SU-DHL-6 (cell line): ENCODE data around the gene LDB2.

ENCODE experiments used
- H2AFZ ChIP-seq: fragments of 200-600 bp; sonication (generic); 2 replicates; pipeline ENCODE4 v1.6.1; 2014; ENCODE audit warnings: low read depth, mild to moderate bottlenecking, moderate library complexity, mixed read lengths, antibody characterized with exemption, low read length; ENCODE audit not compliant: severe bottlenecking
- H3F3A ChIP-seq: fragments of 200-600 bp; shearing (Covaris generic); 2 replicates; pipeline ENCODE4 v1.6.0; 2016; ENCODE audit warnings: antibody characterized with exemption, mild to moderate bottlenecking; ENCODE audit not compliant: insufficient read depth
- H3K27ac ChIP-seq: fragments of 200-600 bp; sonication (generic); 2 replicates; pipeline ENCODE4 v1.5.1; 2016; ENCODE audit warnings: low read depth, mild to moderate bottlenecking, low read length, moderate library complexity, mixed read lengths
- H3K27me3 ChIP-seq: fragments of 200-600 bp; sonication (generic), shearing (Covaris generic); 2 replicates; pipeline ENCODE4 v1.6.0; 2014; ENCODE audit warnings: mild to moderate bottlenecking, low read length
- H3K36me3 ChIP-seq: fragments of 200-600 bp; sonication (generic); 2 replicates; pipeline ENCODE4 v1.6.1; 2014; ENCODE audit warnings: mild to moderate bottlenecking, low read length, mixed read lengths
- H3K4me2 ChIP-seq: fragments of 300-600, 200-600 bp; shearing (Covaris generic), sonication (generic); 2 replicates; pipeline ENCODE4 v1.6.0; 2014; ENCODE audit warnings: low read length, low read depth, mild to moderate bottlenecking; ENCODE audit not compliant: poor library complexity, severe bottlenecking
- H3K4me3 ChIP-seq: fragments of 200-600 bp; sonication (generic); 2 replicates; pipeline ENCODE4 v1.5.1; 2014; ENCODE audit warnings: antibody characterized with exemption, low read length, mild to moderate bottlenecking, mixed read lengths; ENCODE audit not compliant: insufficient read depth, poor library complexity, severe bottlenecking
- H3K79me2 ChIP-seq: fragments of 200-600 bp; sonication (generic); 2 replicates; pipeline ENCODE4 v1.6.1; 2014; ENCODE audit warnings: mild to moderate bottlenecking, low read length, moderate library complexity; ENCODE audit not compliant: insufficient read depth
- H3K9ac ChIP-seq: fragments of 200-600 bp; sonication (generic); 2 replicates; pipeline ENCODE4 v1.7.0; 2014; ENCODE audit warnings: mild to moderate bottlenecking, low read length
- H3K9me2 ChIP-seq: fragments of 200-600 bp; sonication (generic); replicated peaks from 2 replicates; pipeline ENCODE4 v1.6.1; 2014; ENCODE audit warnings: low read length; ENCODE audit not compliant: insufficient read depth
- H3K9me3 ChIP-seq: fragments of 200-600 bp; sonication (generic); 2 replicates; pipeline ENCODE4 v1.6.1; 2014; ENCODE audit warnings: low read length, mixed read lengths; ENCODE audit not compliant: insufficient read depth
- H4K20me1 ChIP-seq: fragments of 200-600 bp; sonication (generic); 2 replicates; pipeline ENCODE4 v1.6.1; 2014; ENCODE audit warnings: low read depth, mild to moderate bottlenecking, antibody characterized with exemption, low read length, moderate library complexity, mixed read lengths
- CTCF ChIP-seq: fragments of 200-600 bp; sonication (generic); IDR thresholded peaks from one replicate; pipeline ENCODE4 v1.5.1; 2017; ENCODE audit warnings: antibody characterized with exemption, mild to moderate bottlenecking, low read length, moderate library complexity; ENCODE audit not compliant: insufficient read depth, poor library complexity, severe bottlenecking
- EZH2phosphoT487 ChIP-seq: fragments of 200-600 bp; sonication (generic), shearing (Covaris generic); conservative IDR thresholded peaks from 2 replicates; pipeline ENCODE4 v1.6.1; 2018; ENCODE audit warnings: mild to moderate bottlenecking, antibody characterized with exemption, low read length, moderate library complexity, mixed read lengths

The LDB2 gene

GRCh38 chr4:16767861-16768260, 130.6 kb downstream of the LDB2 start:
- Histone ChIP-seq H4K20me1 (no peaks in the 10 kb centered on the region), H3K36me3 (no peaks in the 10 kb centered on the region), H3K4me3 (no peak overlapping the region), H3K9me2 (no peaks in the 10 kb centered on the region), H3F3A (no peaks in the 10 kb centered on the region), H3K27ac (no peak overlapping the region), H3K9ac (no peak overlapping the region), H3K27me3 (no peaks in the 10 kb centered on the region), H3K9me3 (no peaks in the 10 kb centered on the region), H3K4me2 (no peak overlapping the region), H3K79me2 (no peaks in the 10 kb centered on the region), H2AFZ (no peak overlapping the region)
- no peak for TF ChIP-seq CTCF
- no peak for TF ChIP-seq EZH2phosphoT487

- no peaks in the 10 kb centered on the region for H3K27me3 ChIP-seq
- TF ChIP-seq CTCF (no peak), EZH2phosphoT487 (no peak)
Observed at GRCh38 chr4:16767251-16767650, 131.2 kb downstream of the LDB2 start.

GRCh38 chr4:16765546-16765945, 132.9 kb downstream of the LDB2 start:
- no peaks in the 10 kb centered on the region for H3K9me2 ChIP-seq
- H3K9me3 ChIP-seq, result no peaks in the 10 kb centered on the region
- no peak overlapping the region for H2AFZ ChIP-seq
- no peaks in the 10 kb centered on the region for H3K27me3 ChIP-seq
- H3K9ac ChIP-seq, result no peak overlapping the region
- no peaks in the 10 kb centered on the region for H3K79me2 ChIP-seq
- no peak overlapping the region for H3K4me2 ChIP-seq
- no peaks in the 10 kb centered on the region for H3F3A ChIP-seq
- no peaks in the 10 kb centered on the region for H4K20me1 ChIP-seq
- TF ChIP-seq EZH2phosphoT487, result no peak
- TF ChIP-seq CTCF, result no peak
- no peak overlapping the region for H3K4me3 ChIP-seq
- no peaks in the 10 kb centered on the region for H3K36me3 ChIP-seq
- no peak overlapping the region for H3K27ac ChIP-seq

More at GRCh38 chr4:16767251-16767650, 131.2 kb downstream of the LDB2 start:
- Histone ChIP-seq H3K36me3 (no peaks in the 10 kb centered on the region), H3K79me2 (no peaks in the 10 kb centered on the region), H3F3A (no peaks in the 10 kb centered on the region), H2AFZ (no peak overlapping the region), H3K4me3 (no peak overlapping the region), H3K9me2 (no peaks in the 10 kb centered on the region), H4K20me1 (no peaks in the 10 kb centered on the region), H3K27ac (no peak overlapping the region), H3K9ac (no peak overlapping the region), H3K4me2 (no peak overlapping the region), H3K9me3 (no peaks in the 10 kb centered on the region)
